A549 (cell line): Measurements from ENCODE around the gene GGCX. TPM values are rescaled to one million over a fixed set of nuclear protein-coding genes. Genes with fewer than 3 reads are reported as not detected.

Experiments
- ATAC-seq, 2 experiments: fragments of 200-7000 bp in 1 of 2; fragments of >200 bp in 1 of 2; cut with Nextera tagmentation in 1 of 2; cut with Tn5 transposase in 1 of 2; 3 replicates each; pipeline versions ENCODE4 v1.8.0 to v1.9.1; 2018 to 2020; ENCODE audit warnings: mild to moderate bottlenecking in 1 of 2, moderate library complexity in 1 of 2
- CTCF ChIA-PET: fragments of 300-600 bp; sonication (Branson Sonifier 250); formaldehyde crosslinking; extraction: SDS; loops from one replicate; lab custom pipeline; 2021; ENCODE audit warnings: antibody characterized with exemption, inconsistent platforms; lab: Yijun Ruan, JAX
- POLR2A ChIA-PET: fragments of 350-600 bp; formaldehyde crosslinking; extraction: SDS; loops from one replicate; lab custom pipeline; 2021; ENCODE audit warnings: antibody characterized with exemption, inconsistent platforms; lab: Yijun Ruan, JAX
- DNase-seq, 2 experiments: peaks; one replicate each; pipeline versions ENCODE4 v3.0.0 to v3.0.0-alpha.2; 2011 to 2016; ENCODE audit warnings: low read depth in 1 of 2, low spot score in 1 of 2
- FAIRE-seq: peaks from 2 replicates; lab custom pipeline; 2011; peaks lifted over from hg19 to GRCh38; lab: Jason Lieb, UNC
- H3K27ac ChIP-seq, 2 experiments: fragments of >200 bp; sonication (Bioruptor Twin); formaldehyde crosslinking; 3 replicates each; pipeline ENCODE4 v1.5.1; 2016 to 2017
- H3K4me1 ChIP-seq: fragments of >200 bp; sonication (Bioruptor Twin); formaldehyde crosslinking; 3 replicates; pipeline ENCODE4 v1.6.1; 2016
- H3K4me2 ChIP-seq: fragments of >200 bp; sonication (Bioruptor Twin); formaldehyde crosslinking; 3 replicates; pipeline ENCODE4 v1.6.1; 2016
- H3K4me3 ChIP-seq: fragments of >200 bp; sonication (Bioruptor Twin); formaldehyde crosslinking; 3 replicates; pipeline ENCODE4 v1.5.1; 2016
- H3K9me3 ChIP-seq: fragments of >200 bp; sonication (Bioruptor Twin); formaldehyde crosslinking; 3 replicates; pipeline ENCODE4 v1.6.1; 2016
- CBX8 ChIP-seq: fragments of 200-600 bp; sonication (generic); IDR thresholded peaks from 2 replicates; pipeline ENCODE4 v1.6.1; 2016
- CHD2 ChIP-seq: fragments of 150-350 bp; IDR thresholded peaks from 2 replicates; pipeline ENCODE4 v1.6.1; 2014; ENCODE audit warnings: low read length; ENCODE audit not compliant: partially characterized antibody
- EHF ChIP-seq: fragments of 250-450 bp; sonication (Bioruptor Pico); IDR thresholded peaks from 2 replicates; pipeline ENCODE4 v1.5.0; 2020; ENCODE audit warnings: mild to moderate bottlenecking
- EHMT2 ChIP-seq: fragments of 200-600 bp; sonication (generic); IDR thresholded peaks from 2 replicates; pipeline ENCODE4 v1.6.1; 2016; ENCODE audit warnings: antibody characterized with exemption, low read depth, mild to moderate bottlenecking, moderate library complexity
- GATA3 ChIP-seq: IDR thresholded peaks from 2 replicates; pipeline ENCODE4 v1.6.1; 2012; ENCODE audit warnings: borderline replicate concordance
- HOXB5 ChIP-seq: fragments of 250-450 bp; sonication (Bioruptor Pico); IDR thresholded peaks from 2 replicates; pipeline ENCODE4 v1.5.0; 2020; ENCODE audit warnings: mild to moderate bottlenecking, moderate library complexity
- JUN ChIP-seq, 2 experiments: fragments of >200 bp; sonication (Bioruptor Twin); formaldehyde crosslinking; IDR thresholded peaks; 2 replicates in 1 of 2; 3 replicates in 1 of 2; pipeline ENCODE4 v1.6.1; 2016 to 2017
- JUNB ChIP-seq: fragments of >200 bp; sonication (Bioruptor Twin); formaldehyde crosslinking; IDR thresholded peaks from 2 replicates; pipeline ENCODE4 v1.6.1; 2016
- KDM1A ChIP-seq: fragments of 200-600 bp; sonication (generic); IDR thresholded peaks from 2 replicates; pipeline ENCODE4 v1.6.1; 2016; ENCODE audit warnings: low read depth, mild to moderate bottlenecking
- MAFK ChIP-seq: fragments of 450-650 bp; IDR thresholded peaks from 2 replicates; pipeline ENCODE4 v1.6.1; 2014; ENCODE audit not compliant: partially characterized antibody
- MAZ ChIP-seq: fragments of 150-350 bp; IDR thresholded peaks from 2 replicates; pipeline ENCODE4 v1.6.1; 2014; ENCODE audit warnings: antibody characterized with exemption, low read depth, low read length, borderline replicate concordance
- MYC ChIP-seq: IDR thresholded peaks from 2 replicates; pipeline ENCODE4 v1.6.1; 2012; ENCODE audit warnings: mild to moderate bottlenecking, inconsistent platforms, low read length, improper control_type of control experiment, borderline replicate concordance
- NFE2L2 ChIP-seq: fragments of 150-350 bp; conservative IDR thresholded peaks from 2 replicates; pipeline ENCODE4 v1.6.1; 2014; ENCODE audit warnings: low read length
- NPAS2 ChIP-seq: fragments of 250-450 bp; sonication (Bioruptor Pico); IDR thresholded peaks from 2 replicates; pipeline ENCODE4 v1.8.0; 2022; ENCODE audit warnings: mild to moderate bottlenecking, moderate library complexity, borderline replicate concordance
- PBX3 ChIP-seq: IDR thresholded peaks from 2 replicates; pipeline ENCODE4 v1.6.1; 2012
- PHF8 ChIP-seq: fragments of 200-600 bp; sonication (generic); IDR thresholded peaks from 2 replicates; pipeline ENCODE4 v1.6.1; 2016; ENCODE audit warnings: low read depth, mild to moderate bottlenecking, antibody characterized with exemption, moderate library complexity, borderline replicate concordance
- POLR2A ChIP-seq: IDR thresholded peaks from 2 replicates; pipeline ENCODE4 v1.6.1; 2012; ENCODE audit warnings: mild to moderate bottlenecking, low read length
- SMC3 ChIP-seq: fragments of >200 bp; sonication (Bioruptor Twin); formaldehyde crosslinking; IDR thresholded peaks from 3 replicates; pipeline ENCODE4 v1.6.1; 2018; ENCODE audit warnings: inconsistent platforms
- TFCP2L1 ChIP-seq: fragments of 250-450 bp; sonication (Bioruptor Pico); IDR thresholded peaks from 2 replicates; pipeline ENCODE4 v1.5.0; 2021; ENCODE audit warnings: mild to moderate bottlenecking
- TP53 ChIP-seq: fragments of 250-450 bp; sonication (Bioruptor Pico); IDR thresholded peaks from 2 replicates; pipeline ENCODE4 v1.5.0; 2021; ENCODE audit warnings: mild to moderate bottlenecking, moderate library complexity
- WGBS: methylation state at CpG from one replicate; pipeline ENCODE4 v1.1.6; 2017; ENCODE audit errors: missing lambda C conversion rate; 5-methylcytosine and 5-hydroxymethylcytosine counted together
- polyA plus RNA-seq, 4 experiments: library from polyadenylated mRNA; depleted of rRNA in 3 of 4; stranded (reverse); fragments of >200 nt; fragmentation: RNase III in 1 of 4; extraction: RNeasy Plus Mini Kit Qiagen cat#74134 plus additional on column Dnase treatment in 1 of 4; gene quantifications; 2 replicates in 3 of 4; 3 replicates in 1 of 4; pipeline ENCODE4 v1.2.3, GENCODE V29; 2011 to 2017
- TF ChIP-seq, protein P1 (sequence below): fragments of 250-450 bp; sonication (Bioruptor Pico); IDR thresholded peaks from 2 replicates; pipeline ENCODE4 v1.5.0; 2020; ENCODE audit warnings: low read depth, mild to moderate bottlenecking, moderate library complexity
- TF ChIP-seq, protein P2 (sequence below): fragments of 200-600 bp; sonication (generic); IDR thresholded peaks from 2 replicates; pipeline ENCODE4 v1.6.1; 2016; ENCODE audit warnings: antibody characterized with exemption, mild to moderate bottlenecking, moderate library complexity
- TF ChIP-seq, protein P3 (sequence below): fragments of >200 bp; sonication (Bioruptor Twin); formaldehyde crosslinking; IDR thresholded peaks from 2 replicates; pipeline ENCODE4 v1.6.1; 2016
- TF ChIP-seq, protein P4 (sequence below): fragments of 250-450 bp; sonication (Bioruptor Pico); IDR thresholded peaks from 2 replicates; pipeline ENCODE4 v1.5.0; 2021; ENCODE audit warnings: mild to moderate bottlenecking, moderate library complexity, borderline replicate concordance

Gene GGCX
- polyA plus RNA-seq, 2 of the 4 experiments (the other 2 are of a cell fraction): 39.0 to 55.1 TPM

DNA sequence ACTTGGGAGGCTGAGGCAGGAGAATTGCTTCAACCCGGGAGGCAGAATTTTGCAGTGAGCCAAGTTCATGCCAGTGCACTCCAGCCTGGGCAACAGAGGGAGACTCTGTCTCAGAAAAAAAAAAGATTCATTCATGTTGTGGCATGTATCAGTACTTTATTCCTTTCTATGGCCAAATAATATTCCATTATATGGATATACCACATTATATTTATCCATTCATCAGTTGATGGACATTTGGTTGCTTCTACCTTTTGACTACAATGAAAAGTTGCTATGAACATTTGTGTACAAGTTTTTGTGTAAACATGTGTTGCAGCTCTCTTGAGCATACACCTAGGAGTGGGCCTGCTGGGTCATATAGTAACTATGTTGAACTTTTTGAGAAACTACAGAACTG lies 31.5 kb downstream of the GGCX start (continued):
- no peak for TF ChIP-seq MAZ
- no peak for TF ChIP-seq PHF8
- TF ChIP-seq JUN (IDR thresholded peaks at IDR 0.05): no peak

DNA sequence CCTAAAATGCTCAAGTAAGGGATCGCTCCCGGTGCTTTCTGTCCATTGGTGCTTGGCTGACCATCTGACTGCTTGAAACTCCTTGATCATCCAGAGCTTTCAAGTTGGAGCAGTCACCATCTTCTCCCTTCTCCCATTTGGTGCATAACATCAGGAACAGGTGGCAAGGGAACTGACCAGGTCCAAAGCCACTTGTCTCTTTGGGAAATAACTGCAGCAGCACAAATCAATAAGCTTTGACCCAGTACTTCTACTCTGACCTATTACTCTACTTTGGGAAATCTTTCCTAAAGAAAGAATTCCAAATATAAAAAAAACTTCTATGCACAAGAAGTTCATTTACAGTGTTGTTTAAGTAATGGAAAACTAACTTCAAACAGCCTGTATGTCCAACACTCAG lies 32.9 kb downstream of the GGCX start:
- Histone ChIP-seq H3K9me3 (peaks cover 5% of the 10 kb centered on the region; the same call in 2 of the 3 replicates), H3K4me1 (peaks cover 16% of the 10 kb centered on the region), H3K4me2 (no peak overlapping the region), H3K27ac (no peak overlapping the region), H3K4me3 (no peak overlapping the region)
- TF ChIP-seq, protein P1, sequence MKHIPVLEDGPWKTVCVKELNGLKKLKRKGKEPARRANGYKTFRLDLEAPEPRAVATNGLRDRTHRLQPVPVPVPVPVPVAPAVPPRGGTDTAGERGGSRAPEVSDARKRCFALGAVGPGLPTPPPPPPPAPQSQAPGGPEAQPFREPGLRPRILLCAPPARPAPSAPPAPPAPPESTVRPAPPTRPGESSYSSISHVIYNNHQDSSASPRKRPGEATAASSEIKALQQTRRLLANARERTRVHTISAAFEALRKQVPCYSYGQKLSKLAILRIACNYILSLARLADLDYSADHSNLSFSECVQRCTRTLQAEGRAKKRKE (CRISPR knock-in tag): no peak
- TF ChIP-seq KDM1A: no peak
- TF ChIP-seq MAFK: no peak
- no peak for TF ChIP-seq CBX8
- CTCF ChIA-PET: interaction anchor here (0.7 to 35.5 kb wide), 5 partner anchors 10 to 110 kb away, joined by 3 to 1185 read pairs (median 8); partner anchors contain the start of genes CAPG, MAT2A and SH2D6
- DNase-seq (no peak), FAIRE-seq (no peak), ATAC-seq (no peak)
- 93% methylated on average over 2 of the region's 2 CpGs for WGBS
- POLR2A ChIA-PET: interaction anchor here (1.0 kb wide), 1 partner anchor 10 kb away, joined by 5 read pairs; the partner anchor contains the start of gene MAT2A

DNA sequence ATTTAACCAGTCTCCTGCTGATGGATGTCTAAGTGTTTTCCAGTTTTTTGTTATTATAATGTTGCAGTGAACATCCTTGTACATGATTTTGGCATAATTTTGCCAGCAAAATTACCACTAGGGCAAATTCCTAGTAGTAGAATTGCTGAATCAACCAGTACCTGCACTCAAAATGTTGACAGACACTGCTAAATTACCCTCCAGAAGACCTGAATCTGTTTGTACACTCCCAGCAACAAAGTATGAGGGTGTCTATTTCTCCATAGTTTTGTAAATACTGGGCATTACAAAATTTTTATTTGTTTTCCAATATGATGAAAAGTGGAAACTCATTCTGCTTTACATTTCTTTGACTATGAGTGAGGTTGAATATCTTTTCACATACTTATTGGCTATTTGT lies 33.5 kb downstream of the GGCX start:
- ChIA-PET POLR2A (interaction anchor here (1.0 kb wide), 1 partner anchor 11 kb away, joined by 5 read pairs; the partner anchor contains the start of gene MAT2A), CTCF (interaction anchor here (1.5 to 35.5 kb wide), 4 partner anchors 10 to 109 kb away, joined by 5 to 1185 read pairs (median 76); partner anchors contain the start of genes CAPG, MAT2A and SH2D6)
- Histone ChIP-seq H3K4me2 (no peak overlapping the region), H3K27ac (no peak overlapping the region), H3K9me3 (peaks cover 5% of the 10 kb centered on the region; the same call in 2 of the 3 replicates), H3K4me1 (peaks cover 22% of the 10 kb centered on the region), H3K4me3 (no peak overlapping the region)
- FAIRE-seq (no peak), ATAC-seq (no peak), DNase-seq (no peak)
- TF ChIP-seq MAFK: peak; percentile 13
- TF ChIP-seq CHD2: no peak
- TF ChIP-seq, protein P2, sequence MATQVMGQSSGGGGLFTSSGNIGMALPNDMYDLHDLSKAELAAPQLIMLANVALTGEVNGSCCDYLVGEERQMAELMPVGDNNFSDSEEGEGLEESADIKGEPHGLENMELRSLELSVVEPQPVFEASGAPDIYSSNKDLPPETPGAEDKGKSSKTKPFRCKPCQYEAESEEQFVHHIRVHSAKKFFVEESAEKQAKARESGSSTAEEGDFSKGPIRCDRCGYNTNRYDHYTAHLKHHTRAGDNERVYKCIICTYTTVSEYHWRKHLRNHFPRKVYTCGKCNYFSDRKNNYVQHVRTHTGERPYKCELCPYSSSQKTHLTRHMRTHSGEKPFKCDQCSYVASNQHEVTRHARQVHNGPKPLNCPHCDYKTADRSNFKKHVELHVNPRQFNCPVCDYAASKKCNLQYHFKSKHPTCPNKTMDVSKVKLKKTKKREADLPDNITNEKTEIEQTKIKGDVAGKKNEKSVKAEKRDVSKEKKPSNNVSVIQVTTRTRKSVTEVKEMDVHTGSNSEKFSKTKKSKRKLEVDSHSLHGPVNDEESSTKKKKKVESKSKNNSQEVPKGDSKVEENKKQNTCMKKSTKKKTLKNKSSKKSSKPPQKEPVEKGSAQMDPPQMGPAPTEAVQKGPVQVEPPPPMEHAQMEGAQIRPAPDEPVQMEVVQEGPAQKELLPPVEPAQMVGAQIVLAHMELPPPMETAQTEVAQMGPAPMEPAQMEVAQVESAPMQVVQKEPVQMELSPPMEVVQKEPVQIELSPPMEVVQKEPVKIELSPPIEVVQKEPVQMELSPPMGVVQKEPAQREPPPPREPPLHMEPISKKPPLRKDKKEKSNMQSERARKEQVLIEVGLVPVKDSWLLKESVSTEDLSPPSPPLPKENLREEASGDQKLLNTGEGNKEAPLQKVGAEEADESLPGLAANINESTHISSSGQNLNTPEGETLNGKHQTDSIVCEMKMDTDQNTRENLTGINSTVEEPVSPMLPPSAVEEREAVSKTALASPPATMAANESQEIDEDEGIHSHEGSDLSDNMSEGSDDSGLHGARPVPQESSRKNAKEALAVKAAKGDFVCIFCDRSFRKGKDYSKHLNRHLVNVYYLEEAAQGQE: no peak
- TF ChIP-seq, protein P3, sequence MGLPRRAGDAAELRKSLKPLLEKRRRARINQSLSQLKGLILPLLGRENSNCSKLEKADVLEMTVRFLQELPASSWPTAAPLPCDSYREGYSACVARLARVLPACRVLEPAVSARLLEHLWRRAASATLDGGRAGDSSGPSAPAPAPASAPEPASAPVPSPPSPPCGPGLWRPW: no peak

DNA sequence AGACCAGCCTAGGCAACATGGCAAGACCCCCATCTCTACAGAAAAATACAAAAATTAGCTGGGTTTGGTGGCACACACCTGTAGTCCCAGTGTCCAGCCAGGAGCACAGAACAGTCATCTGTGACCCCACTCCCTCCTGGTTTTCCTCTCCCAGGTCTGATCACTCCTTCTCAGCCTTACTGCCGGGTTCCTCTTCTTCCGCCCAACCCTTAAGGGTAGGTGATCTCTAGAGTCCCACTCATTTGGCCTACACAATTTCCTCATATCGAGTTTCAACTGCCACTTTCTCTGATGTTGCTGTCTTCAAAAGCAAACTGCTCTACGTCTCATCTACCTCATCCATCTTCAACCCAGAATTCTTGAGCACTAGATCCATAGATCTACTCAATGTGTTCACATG lies 35.7 kb downstream of the GGCX start:
- DNase-seq (no peak), FAIRE-seq (no peak), ATAC-seq (no peak)
- POLR2A ChIA-PET: no interaction called here
- Histone ChIP-seq H3K27ac (no peak overlapping the region; a peak in 1 of 6 replicates), H3K4me2 (no peak overlapping the region), H3K4me1 (peaks cover 23% of the 10 kb centered on the region), H3K9me3 (peaks cover 5% of the 10 kb centered on the region; the same call in 2 of the 3 replicates), H3K4me3 (no peak overlapping the region)
- 87% methylated on average over 4 of the region's 4 CpGs for WGBS
- CTCF ChIA-PET: interaction anchor here (1.5 to 3.4 kb wide), 2 partner anchors 17 to 105 kb away, joined by 3 to 14 read pairs; no protein-coding TSS in a partner anchor
- TF ChIP-seq NFE2L2 (no peak), TP53 (CRISPR knock-in tag) (no peak), MYC (no peak), HOXB5 (CRISPR knock-in tag) (no peak), EHMT2 (no peak), POLR2A (no peak), NPAS2 (CRISPR knock-in tag) (no peak), GATA3 (no peak), KDM1A (no peak), TFCP2L1 (CRISPR knock-in tag) (no peak), JUNB (no peak), EHF (CRISPR knock-in tag) (no peak), SMC3 (no peak), PBX3 (no peak), JUN (IDR thresholded peaks at IDR 0.05) (no peak)
- TF ChIP-seq, protein P3: no peak
- TF ChIP-seq, protein P4, sequence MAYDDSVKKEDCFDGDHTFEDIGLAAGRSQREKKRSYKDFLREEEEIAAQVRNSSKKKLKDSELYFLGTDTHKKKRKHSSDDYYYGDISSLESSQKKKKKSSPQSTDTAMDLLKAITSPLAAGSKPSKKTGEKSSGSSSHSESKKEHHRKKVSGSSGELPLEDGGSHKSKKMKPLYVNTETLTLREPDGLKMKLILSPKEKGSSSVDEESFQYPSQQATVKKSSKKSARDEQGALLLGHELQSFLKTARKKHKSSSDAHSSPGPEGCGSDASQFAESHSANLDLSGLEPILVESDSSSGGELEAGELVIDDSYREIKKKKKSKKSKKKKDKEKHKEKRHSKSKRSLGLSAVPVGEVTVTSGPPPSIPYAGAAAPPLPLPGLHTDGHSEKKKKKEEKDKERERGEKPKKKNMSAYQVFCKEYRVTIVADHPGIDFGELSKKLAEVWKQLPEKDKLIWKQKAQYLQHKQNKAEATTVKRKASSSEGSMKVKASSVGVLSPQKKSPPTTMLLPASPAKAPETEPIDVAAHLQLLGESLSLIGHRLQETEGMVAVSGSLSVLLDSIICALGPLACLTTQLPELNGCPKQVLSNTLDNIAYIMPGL (CRISPR knock-in tag): no peak
